K562 (cell line): Measurements from ENCODE around the gene ZFP28. TPM values are rescaled to one million over a fixed set of nuclear protein-coding genes. Genes with fewer than 3 reads are reported as not detected.

Experiments used
- ATAC-seq: fragments of 200-7000 bp; cut with Tn5 transposase; 3 replicates; pipeline ENCODE4 v1.9.1; 2020; ENCODE audit warnings: moderate library complexity
- BruUV-seq: library from RNA; stranded (reverse); fragments of 400-500 nt; replicated peaks from 2 replicates; lab custom pipeline; 2021; lab: Mats Ljungman, UMichigan
- CTCF ChIA-PET: fragments of 300-600 bp; formaldehyde crosslinking; extraction: SDS; loops from one replicate; lab custom pipeline; 2021; ENCODE audit warnings: low intra/inter-chr PET ratio; lab: Yijun Ruan, JAX
- POLR2A ChIA-PET: fragments of 300-600, 350-650 bp; sonication (Branson Sonifier 250); formaldehyde crosslinking; extraction: SDS; loops from one replicate; lab custom pipeline; 2021; ENCODE audit warnings: antibody characterized with exemption, inconsistent platforms; lab: Yijun Ruan, JAX
- DNase-seq, 4 experiments: peaks; one replicate each; pipeline versions ENCODE4 v3.0.0 to v3.0.0-alpha.2; 2011 to 2018; ENCODE audit warnings: low spot score in 3 of 4, mixed read lengths in 3 of 4; ENCODE audit errors: extremely low read depth in 1 of 4
- FAIRE-seq: peaks from 2 replicates; lab custom pipeline; 2011; peaks lifted over from hg19 to GRCh38; lab: Jason Lieb, UNC
- H2AFZ ChIP-seq: 2 replicates; pipeline ENCODE4 v1.6.0; 2011; ENCODE audit warnings: low read depth, low read length, control low read depth, inconsistent platforms
- H3K27ac ChIP-seq: fragments of 200-600 bp; 3 replicates; pipeline ENCODE4 v1.8.0; 2011; ENCODE audit warnings: low read depth, mild to moderate bottlenecking, control low read depth, inconsistent platforms, low read length, moderate library complexity, mixed read lengths; ENCODE audit errors: extremely low read depth
- H3K27me3 ChIP-seq, 2 experiments: fragments of 300-600 bp in 1 of 2; 2 replicates in 1 of 2; 3 replicates in 1 of 2; pipeline versions ENCODE4 v1.6.0 to v1.8.0; 2011; ENCODE audit warnings: inconsistent platforms in 2 of 2, low read length in 2 of 2, mild to moderate bottlenecking in 1 of 2, mixed read lengths in 1 of 2, moderate library complexity in 1 of 2; ENCODE audit not compliant: control insufficient read depth in 2 of 2, insufficient read depth in 2 of 2
- H3K36me3 ChIP-seq: fragments of 300-600 bp; 3 replicates; pipeline ENCODE4 v1.8.0; 2011; ENCODE audit warnings: mild to moderate bottlenecking, low read length, inconsistent platforms; ENCODE audit not compliant: control insufficient read depth, insufficient read depth
- H3K4me1 ChIP-seq, 2 experiments: fragments of 200-600 bp in 1 of 2; replicated peaks in 1 of 2; 2 replicates in 1 of 2; 3 replicates in 1 of 2; pipeline versions ENCODE4 v1.5.1 to v1.8.0; 2011; ENCODE audit warnings: inconsistent platforms in 2 of 2, low read length in 2 of 2, mild to moderate bottlenecking in 1 of 2, mixed read lengths in 1 of 2, moderate library complexity in 1 of 2; ENCODE audit not compliant: control insufficient read depth in 2 of 2, insufficient read depth in 2 of 2
- H3K4me2 ChIP-seq: 2 replicates; pipeline ENCODE4 v1.6.1; 2011; ENCODE audit warnings: low read length, control low read depth, inconsistent platforms, mixed read lengths; ENCODE audit not compliant: insufficient read depth
- H3K4me3 ChIP-seq: fragments of 200-600 bp; sonication (generic), shearing (Covaris generic); 2 replicates; pipeline ENCODE4 v1.5.1; 2016; ENCODE audit warnings: control low read depth, inconsistent platforms
- H3K79me2 ChIP-seq: fragments of 200-600 bp; 3 replicates; pipeline ENCODE4 v1.8.0; 2011; ENCODE audit warnings: low read length, inconsistent platforms; ENCODE audit not compliant: control insufficient read depth, insufficient read depth
- H3K9ac ChIP-seq, 2 experiments: 2 replicates each; pipeline versions ENCODE4 v1.6.0 to v1.6.1; 2011; ENCODE audit warnings: low read depth in 2 of 2, low read length in 2 of 2, control low read depth in 1 of 2, inconsistent platforms in 1 of 2, mild to moderate bottlenecking in 1 of 2, mixed read lengths in 1 of 2; ENCODE audit not compliant: insufficient read depth in 1 of 2
- H3K9me1 ChIP-seq: one replicate; pipeline ENCODE4 v1.6.0; 2011; ENCODE audit warnings: inconsistent platforms, mild to moderate bottlenecking, low read length, moderate library complexity; ENCODE audit not compliant: control insufficient read depth, insufficient read depth
- H3K9me3 ChIP-seq: replicated peaks from 2 replicates; pipeline ENCODE4 v1.5.1; 2011; ENCODE audit warnings: low read depth, low read length, inconsistent platforms; ENCODE audit not compliant: control insufficient read depth, insufficient read depth
- H4K20me1 ChIP-seq: replicated peaks from 2 replicates; pipeline ENCODE4 v1.6.1; 2011; ENCODE audit warnings: low read length, inconsistent platforms, mixed read lengths; ENCODE audit not compliant: control insufficient read depth, insufficient read depth
- DMBX1 ChIP-seq: fragments of 250-450 bp; sonication (Bioruptor Pico); IDR thresholded peaks from 2 replicates; pipeline ENCODE4 v1.8.0; 2022; ENCODE audit warnings: inconsistent platforms, mild to moderate bottlenecking, moderate library complexity, borderline replicate concordance
- ESRRA ChIP-seq: fragments of 450-650 bp; IDR thresholded peaks from 2 replicates; pipeline ENCODE4 v1.6.1; 2014; ENCODE audit warnings: low read depth, mild to moderate bottlenecking, moderate library complexity, borderline replicate concordance
- FOXM1 ChIP-seq, 2 experiments: fragments of 450-650 bp in 1 of 2; sonication (generic) in 1 of 2; formaldehyde crosslinking in 1 of 2; IDR thresholded peaks; 2 replicates each; pipeline versions ENCODE4 v1.6.1 to v1.9.0; 2017 to 2022; ENCODE audit warnings: low read depth in 2 of 2, mild to moderate bottlenecking in 2 of 2, missing genetic modification reagents in 1 of 2, moderate library complexity in 1 of 2
- HOMEZ ChIP-seq: fragments of 250-450 bp; sonication (Bioruptor Pico); IDR thresholded peaks from 2 replicates; pipeline ENCODE4 v1.4.0; 2020; ENCODE audit warnings: mild to moderate bottlenecking, moderate library complexity
- MAX ChIP-seq: sonication (generic); formaldehyde crosslinking; IDR thresholded peaks from 2 replicates; pipeline ENCODE4 v1.9.0; 2022; ENCODE audit warnings: mild to moderate bottlenecking, missing genetic modification reagents
- NFE2L1 ChIP-seq: fragments of 450-650 bp; IDR thresholded peaks from 2 replicates; pipeline ENCODE4 v1.6.1; 2016; ENCODE audit warnings: missing genetic modification characterization, low read depth, mild to moderate bottlenecking, missing compliant biosample characterization, moderate library complexity, borderline replicate concordance
- SFPQ ChIP-seq: fragments of 200-400 bp; formaldehyde crosslinking; IDR thresholded peaks from 2 replicates; pipeline ENCODE4 v1.6.1; 2017; ENCODE audit warnings: mild to moderate bottlenecking, low read depth, low read length, moderate library complexity
- SRSF3 ChIP-seq: fragments of 200-400 bp; formaldehyde crosslinking; IDR thresholded peaks from 2 replicates; pipeline ENCODE4 v1.6.1; 2016; ENCODE audit warnings: mild to moderate bottlenecking, low read length, moderate library complexity; ENCODE audit not compliant: insufficient read depth
- SUPT5H ChIP-seq: fragments of 450-650 bp; IDR thresholded peaks from 2 replicates; pipeline ENCODE4 v1.6.1; 2016
- TCFL5 ChIP-seq: fragments of 250-450 bp; sonication (Bioruptor Pico); conservative IDR thresholded peaks from 2 replicates; pipeline ENCODE4 v1.6.1; 2021; ENCODE audit warnings: mild to moderate bottlenecking, moderate library complexity, matching md5 sums
- ZKSCAN1 ChIP-seq: fragments of 150-350 bp; IDR thresholded peaks from 2 replicates; pipeline ENCODE4 v1.6.1; 2016; ENCODE audit warnings: low read depth, low read length
- ZNF518B ChIP-seq: fragments of 250-450 bp; sonication (Bioruptor Pico); IDR thresholded peaks from 2 replicates; pipeline ENCODE4 v1.5.0; 2021; ENCODE audit warnings: mild to moderate bottlenecking, moderate library complexity
- ZNF668 ChIP-seq: fragments of 250-450 bp; sonication (Bioruptor Pico); IDR thresholded peaks from 2 replicates; pipeline ENCODE4 v1.8.0; 2022; ENCODE audit warnings: mild to moderate bottlenecking, inconsistent platforms
- WGBS: fragments of 100-300 bp; shearing (Covaris generic); methylation state at CpG from one replicate; pipeline ENCODE4 v1.1.6; 2016; ENCODE audit warnings: low coverage, mixed read lengths; ENCODE audit not compliant: insufficient coverage; ENCODE audit errors: missing lambda C conversion rate; 5-methylcytosine and 5-hydroxymethylcytosine counted together
- in situ Hi-C: fragments of 300-500 bp; cut with MboI; formaldehyde crosslinking; loops from 4 replicates; pipeline ENCODE4 v1.15.0; 2018; ENCODE audit warnings: inconsistent platforms, mixed read lengths
- intact Hi-C: fragments of 100-400 bp; cut with micrococcal nuclease; formaldehyde crosslinking; loops from 2 replicates; pipeline ENCODE4 v1.14.2; 2022
- polyA plus RNA-seq, 8 experiments: library from polyadenylated mRNA; depleted of rRNA in 4 of 8; stranded (reverse) in 5 of 8; unstranded in 3 of 8; fragments of >200 nt; fragmentation: Nextera tagmentation in 2 of 8; fragmentation: Illumina TruSeq in 1 of 8; extraction: Ambion mirVana in 2 of 8; extraction: Trizol in 1 of 8; gene quantifications; 2 replicates each; pipeline versions ENCODE4 v1.2.1 to v1.2.3, GENCODE V29; 2011 to 2014; ENCODE audit warnings: inconsistent platforms in 1 of 8, missing spikeins in 1 of 8
- total RNA-seq, 7 experiments: library from RNA; depleted of rRNA in 6 of 7; stranded (reverse); fragments of >200 nt in 6 of 7; fragmentation: Illumina TruSeq in 2 of 7; extraction: Trizol in 2 of 7; gene quantifications; 2 replicates each; pipeline versions ENCODE4 v1.2.1 to v1.2.3, GENCODE V29; 2011 to 2021; ENCODE audit warnings: low replicate concordance in 1 of 7

ZFP28 gene
- total and polyA plus RNA-seq, 9 of the 15 experiments (the other 6 are each of a cell fraction or from before 2014, with no cell fraction given) = 0.01 to 0.04 TPM; not detected in 7

GRCh38 chr19:56547535-56547934 lies 8.8 kb downstream of the ZFP28 start (continued):
- TF ChIP-seq ZNF518B (CRISPR knock-in tag) = no peak
- TF ChIP-seq SRSF3 = no peak
- no peak for TF ChIP-seq ZNF668 (CRISPR knock-in tag)
- TF ChIP-seq ZKSCAN1 = peak; percentile 77
- TF ChIP-seq ESRRA = no peak
- no peak for TF ChIP-seq DMBX1 (CRISPR knock-in tag)
- no peak for TF ChIP-seq MAX (CRISPR knock-in tag)

GRCh38 chr19:56554272-56554869 lies 15.6 kb downstream of the ZFP28 start:
- Histone ChIP-seq H2AFZ (no peak overlapping the region), H3K9ac (no peak overlapping the region), H4K20me1 (no peaks in the 10 kb centered on the region), H3K9me3 (no peaks in the 10 kb centered on the region), H3K4me3 (no peak overlapping the region), H3K9me1 (no peaks in the 10 kb centered on the region), H3K36me3 (no peaks in the 10 kb centered on the region), H3K27ac (no peak overlapping the region), H3K27me3 (no peaks in the 10 kb centered on the region), H3K4me2 (no peak overlapping the region), H3K79me2 (no peaks in the 10 kb centered on the region), H3K4me1 (no peaks in the 10 kb centered on the region)
- ChIA-PET POLR2A (no interaction called here), CTCF (no interaction called here)
- ATAC-seq (no peak), FAIRE-seq (no peak), DNase-seq (no peak)
- intact Hi-C loops = no loop called here
- under 1% methylated on average over 6 of the region's 6 CpGs for WGBS
- BruUV-seq = no TSS peak
- in situ Hi-C loops = no loop called here
- no peak for TF ChIP-seq NFE2L1
- TF ChIP-seq FOXM1 (IDR thresholded peaks at IDR 0.05; ENCODE audit: low read depth) = no peak
- no peak for TF ChIP-seq FOXM1 (CRISPR knock-in tag; IDR thresholded peaks at IDR 0.05; ENCODE audit: low read depth)
- TF ChIP-seq TCFL5 (CRISPR knock-in tag) = no peak
- TF ChIP-seq SFPQ = no peak
- TF ChIP-seq HOMEZ (CRISPR knock-in tag) = no peak
- TF ChIP-seq SUPT5H = no peak
